Upper lobe of left lung (tissue), 4 donors: ENCODE results near the gene PHACTR1.

Experiments
- POLR2A ChIP-seq, 4 donors: fragments of 450-650 bp; IDR thresholded peaks; one replicate each; pipeline ENCODE4 v1.5.1; 2016 to 2017; ENCODE audit warnings: antibody characterized with exemption in 4 of 4, mild to moderate bottlenecking in 2 of 4
- POLR2AphosphoS5 ChIP-seq, 2 donors: sonication (generic); formaldehyde crosslinking; IDR thresholded peaks; one replicate each; pipeline ENCODE4 v1.5.1; 2017; ENCODE audit warnings: antibody characterized with exemption in 2 of 2
- TF ChIP-seq, protein P1 (sequence below), 6 experiments: fragments of 450-650 bp in 4 of 6; fragments of 200-600 bp in 2 of 6; sonication (generic) in 2 of 6; IDR thresholded peaks; one replicate each; pipeline ENCODE4 v1.5.1; 2016 to 2019; ENCODE audit warnings: antibody characterized with exemption in 6 of 6

DNA sequence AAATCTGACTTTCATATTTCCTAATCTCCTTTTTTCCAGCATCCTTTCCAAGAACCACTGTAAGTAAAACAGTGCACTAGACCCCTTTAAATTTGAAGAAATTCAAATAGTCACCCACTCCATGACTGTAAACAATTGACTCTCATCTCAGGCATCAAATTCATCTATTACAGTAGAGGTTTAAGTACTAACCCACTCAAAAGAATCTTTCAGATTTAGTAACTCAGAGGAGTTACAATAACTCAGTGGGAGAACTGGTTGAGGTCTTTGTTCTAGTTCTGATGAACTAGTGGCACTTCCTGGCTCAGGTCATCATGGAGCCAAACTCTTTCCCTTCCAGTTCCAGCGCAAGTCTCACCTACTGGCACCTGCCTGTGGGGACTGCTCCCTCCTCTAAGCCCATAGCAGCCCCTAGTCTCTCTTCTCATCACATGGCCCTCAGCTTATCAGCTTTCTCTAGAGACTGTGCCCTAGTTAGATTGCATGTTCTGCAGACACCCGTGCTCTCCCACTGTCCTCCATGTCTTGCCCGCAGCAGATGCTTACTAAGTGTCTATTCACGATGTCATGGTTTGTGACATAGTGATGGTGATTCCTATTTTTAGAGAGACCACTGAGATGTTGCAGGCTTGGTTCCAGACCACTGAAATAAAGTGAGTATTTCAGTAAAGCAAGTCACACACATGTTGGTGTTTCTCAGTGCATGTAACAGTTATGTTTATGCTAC is 415.5 kb downstream of the PHACTR1 start:
- TF ChIP-seq, protein P1, sequence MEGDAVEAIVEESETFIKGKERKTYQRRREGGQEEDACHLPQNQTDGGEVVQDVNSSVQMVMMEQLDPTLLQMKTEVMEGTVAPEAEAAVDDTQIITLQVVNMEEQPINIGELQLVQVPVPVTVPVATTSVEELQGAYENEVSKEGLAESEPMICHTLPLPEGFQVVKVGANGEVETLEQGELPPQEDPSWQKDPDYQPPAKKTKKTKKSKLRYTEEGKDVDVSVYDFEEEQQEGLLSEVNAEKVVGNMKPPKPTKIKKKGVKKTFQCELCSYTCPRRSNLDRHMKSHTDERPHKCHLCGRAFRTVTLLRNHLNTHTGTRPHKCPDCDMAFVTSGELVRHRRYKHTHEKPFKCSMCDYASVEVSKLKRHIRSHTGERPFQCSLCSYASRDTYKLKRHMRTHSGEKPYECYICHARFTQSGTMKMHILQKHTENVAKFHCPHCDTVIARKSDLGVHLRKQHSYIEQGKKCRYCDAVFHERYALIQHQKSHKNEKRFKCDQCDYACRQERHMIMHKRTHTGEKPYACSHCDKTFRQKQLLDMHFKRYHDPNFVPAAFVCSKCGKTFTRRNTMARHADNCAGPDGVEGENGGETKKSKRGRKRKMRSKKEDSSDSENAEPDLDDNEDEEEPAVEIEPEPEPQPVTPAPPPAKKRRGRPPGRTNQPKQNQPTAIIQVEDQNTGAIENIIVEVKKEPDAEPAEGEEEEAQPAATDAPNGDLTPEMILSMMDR (IDR thresholded peaks at IDR 0.05): no peak
- TF ChIP-seq POLR2AphosphoS5 (IDR thresholded peaks at IDR 0.05): no peak
- no peak for TF ChIP-seq POLR2A (IDR thresholded peaks at IDR 0.05)
